MCF 10A (cell line): ENCODE measurements around the gene PDE4D. TPM values are rescaled to one million over a fixed set of nuclear protein-coding genes. Genes with fewer than 3 reads are reported as not detected.

Experiments used
- BruUV-seq: library from RNA; stranded (reverse); fragments of 400-500 nt; replicated peaks from 2 replicates; lab custom pipeline; 2021; lab: Mats Ljungman, UMichigan
- CTCF ChIA-PET: fragments of 300-600 bp; sonication (Branson Sonifier 250); formaldehyde crosslinking; extraction: SDS; loops from one replicate; lab custom pipeline; 2021; ENCODE audit warnings: antibody characterized with exemption, inconsistent platforms; lab: Yijun Ruan, JAX
- POLR2A ChIA-PET: fragments of 300-600, 350-650 bp; sonication (Branson Sonifier 250); formaldehyde crosslinking; extraction: SDS; loops from one replicate; lab custom pipeline; 2020; ENCODE audit warnings: antibody characterized with exemption, inconsistent platforms; lab: Yijun Ruan, JAX
- DNase-seq: peaks from one replicate; pipeline ENCODE4 v3.0.0-alpha.2; 2018; ENCODE audit not compliant: unreplicated experiment
- H3K27ac Mint-ChIP-seq: one replicate; pipeline ENCODE4 v1.8.0; 2022; ENCODE audit warnings: mild to moderate bottlenecking, low read depth, mixed read lengths; ENCODE audit not compliant: unreplicated experiment
- H3K27me3 Mint-ChIP-seq: one replicate; pipeline ENCODE4 v1.8.0; 2022; ENCODE audit warnings: mixed read lengths; ENCODE audit not compliant: insufficient read depth, unreplicated experiment
- H3K36me3 Mint-ChIP-seq: one replicate; pipeline ENCODE4 v1.8.0; 2022; ENCODE audit warnings: mild to moderate bottlenecking, moderate library complexity, mixed read lengths; ENCODE audit not compliant: insufficient read depth, unreplicated experiment
- H3K4me1 Mint-ChIP-seq: one replicate; pipeline ENCODE4 v1.8.0; 2022; ENCODE audit warnings: mixed read lengths; ENCODE audit not compliant: insufficient read depth, unreplicated experiment
- H3K4me3 Mint-ChIP-seq: one replicate; pipeline ENCODE4 v1.8.0; 2022; ENCODE audit warnings: mild to moderate bottlenecking, moderate library complexity, mixed read lengths; ENCODE audit not compliant: unreplicated experiment
- H3K9me3 Mint-ChIP-seq: one replicate; pipeline ENCODE4 v1.8.0; 2022; ENCODE audit warnings: mixed read lengths; ENCODE audit not compliant: unreplicated experiment
- CTCF ChIP-seq: fragments of 200-600 bp; IDR thresholded peaks from one replicate; pipeline ENCODE4 v1.8.0; 2022; ENCODE audit warnings: antibody characterized with exemption, mild to moderate bottlenecking; ENCODE audit not compliant: unreplicated experiment
- intact Hi-C: fragments of 100-400 bp; cut with micrococcal nuclease; formaldehyde crosslinking; loops from 2 replicates; pipeline ENCODE4 v1.14.1; 2022
- total RNA-seq: library from RNA; stranded (reverse); gene quantifications from 2 replicates; pipeline ENCODE4 v1.2.3, GENCODE V29; 2022

The PDE4D gene
- total RNA-seq, 1 experiment from 2014 or later = 85.0 TPM

GRCh38 chr5:59497207-59497606, 396.3 kb downstream of the PDE4D start:
- Mint-ChIP-seq H3K4me3 (no peak overlapping the region), H3K4me1 (peaks cover 6% of the 10 kb centered on the region), H3K27ac (no peak overlapping the region), H3K27me3 (no peaks in the 10 kb centered on the region), H3K36me3 (peaks cover 16% of the 10 kb centered on the region), H3K9me3 (no peaks in the 10 kb centered on the region)
- CTCF ChIA-PET = interaction anchor here (0.6 to 3.3 kb wide), 18 partner anchors 9 to 314 kb away, joined by 3 to 35 read pairs (median 3); no protein-coding TSS in a partner anchor
- intact Hi-C loops = no loop called here
- DNase-seq = no peak
- TF ChIP-seq CTCF = no peak
- POLR2A ChIA-PET = no interaction called here
- no TSS peak for BruUV-seq

GRCh38 chr5:59496524-59497134, 396.9 kb downstream of the PDE4D start:
- intact Hi-C loops = loop anchor here (1.0 kb wide), 1 partner anchor 106 kb away; no protein-coding TSS in a partner anchor
- peaks cover 6% of the 10 kb centered on the region for H3K4me1 Mint-ChIP-seq
- CTCF ChIA-PET = interaction anchor here (0.6 to 3.3 kb wide), 21 partner anchors 8 to 314 kb away, joined by 3 to 35 read pairs (median 3); no protein-coding TSS in a partner anchor
- H3K27me3 Mint-ChIP-seq = no peaks in the 10 kb centered on the region
- H3K36me3 Mint-ChIP-seq = peaks cover 16% of the 10 kb centered on the region
- H3K4me3 Mint-ChIP-seq = no peak overlapping the region
- no peaks in the 10 kb centered on the region for H3K9me3 Mint-ChIP-seq
- BruUV-seq = no TSS peak
- peak; percentile 48 for TF ChIP-seq CTCF
- peak; percentile 38 for DNase-seq
- no peak overlapping the region for H3K27ac Mint-ChIP-seq
- POLR2A ChIA-PET = interaction anchor here (0.6 kb wide), 1 partner anchor 87 kb away, joined by 3 read pairs; no protein-coding TSS in a partner anchor

- H3K36me3 Mint-ChIP-seq = peaks cover 16% of the 10 kb centered on the region
- no peak for DNase-seq
- peaks cover 6% of the 10 kb centered on the region for H3K4me1 Mint-ChIP-seq
- H3K27me3 Mint-ChIP-seq = no peaks in the 10 kb centered on the region
- CTCF ChIA-PET = interaction anchor here (0.6 to 0.7 kb wide), 3 partner anchors 14 to 319 kb away, joined by 3 read pairs; no protein-coding TSS in a partner anchor
- H3K4me3 Mint-ChIP-seq = no peak overlapping the region
- no peak overlapping the region for H3K27ac Mint-ChIP-seq
- H3K9me3 Mint-ChIP-seq = no peaks in the 10 kb centered on the region
- POLR2A ChIA-PET = no interaction called here
- no peak for TF ChIP-seq CTCF
- intact Hi-C loops = no loop called here
- no TSS peak for BruUV-seq
Observed at GRCh38 chr5:59491945-59492344, 401.6 kb downstream of the PDE4D start.

- intact Hi-C loops = loop anchor here (5.0 kb wide), 1 partner anchor 297 kb away; no protein-coding TSS in a partner anchor
- Mint-ChIP-seq H3K4me3 (no peak overlapping the region), H3K27me3 (no peaks in the 10 kb centered on the region), H3K9me3 (no peaks in the 10 kb centered on the region), H3K4me1 (peaks cover 23% of the 10 kb centered on the region), H3K27ac (no peak overlapping the region), H3K36me3 (peaks cover 6% of the 10 kb centered on the region)
- POLR2A ChIA-PET = interaction anchor here (0.6 kb wide), 1 partner anchor 34 kb away, joined by 3 read pairs; no protein-coding TSS in a partner anchor
- no TSS peak for BruUV-seq
- CTCF ChIA-PET = interaction anchor here (0.7 kb wide), 1 partner anchor 15 kb away, joined by 3 read pairs; no protein-coding TSS in a partner anchor
- no peak for TF ChIP-seq CTCF
- DNase-seq = no peak
Observed at GRCh38 chr5:59489551-59489950, 404.0 kb downstream of the PDE4D start.
